SK-N-SH (cell line): Measurements from ENCODE around the gene NOTCH2. TPM values are rescaled to one million over a fixed set of nuclear protein-coding genes. Genes with fewer than 3 reads are reported as not detected.
"Not testable (repeated sequence)": the region's sequence is repeated elsewhere in the genome, so short reads cannot be mapped to it uniquely, and the experiment has no call there.

Source experiments
- CTCF ChIA-PET: fragments of 300-600, 350-600 bp; formaldehyde crosslinking; extraction: SDS; loops from one replicate; lab custom pipeline; 2021; lab: Yijun Ruan, JAX
- POLR2A ChIA-PET: fragments of 350-600 bp; sonication (Branson Sonifier 250); formaldehyde crosslinking; extraction: SDS; loops from one replicate; lab custom pipeline; 2020; ENCODE audit warnings: antibody characterized with exemption, inconsistent platforms; lab: Yijun Ruan, JAX
- DNase-seq: peaks from one replicate; pipeline ENCODE4 v3.0.0; 2012
- H2AFZ ChIP-seq: fragments of 200-600 bp; sonication (generic); 2 replicates; pipeline ENCODE4 v1.8.1; 2016; ENCODE audit warnings: antibody characterized with exemption, mild to moderate bottlenecking, low read depth
- H3F3A ChIP-seq: fragments of 200-600 bp; sonication (generic); replicated peaks from 2 replicates; pipeline ENCODE3; 2016; ENCODE audit warnings: antibody characterized with exemption, mild to moderate bottlenecking; ENCODE audit not compliant: insufficient read depth
- H3K27ac ChIP-seq, 2 experiments: fragments of 200-500 bp in 1 of 2; fragments of 200-600 bp in 1 of 2; sonication (Bioruptor generic) in 1 of 2; sonication (generic), shearing (Covaris generic) in 1 of 2; 2 replicates each; pipeline versions ENCODE4 v1.5.1 to v1.6.1; 2014 to 2016; ENCODE audit warnings: low read depth in 2 of 2, inconsistent platforms in 1 of 2, low read length in 1 of 2, mild to moderate bottlenecking in 1 of 2, mixed read lengths in 1 of 2
- H3K27me3 ChIP-seq: fragments of 200-600 bp; sonication (generic), shearing (Covaris generic); 2 replicates; pipeline ENCODE4 v1.6.1; 2016; ENCODE audit warnings: mixed run types; ENCODE audit not compliant: insufficient read depth
- H3K36me3 ChIP-seq, 2 experiments: fragments of 200-500 bp in 1 of 2; fragments of 200-600 bp in 1 of 2; sonication (Bioruptor generic) in 1 of 2; sonication (generic) in 1 of 2; replicated peaks in 1 of 2; 2 replicates each; pipeline versions ENCODE3 to v1.5.1; 2014 to 2016; ENCODE audit warnings: low read length in 1 of 2, mild to moderate bottlenecking in 1 of 2; ENCODE audit not compliant: insufficient read depth in 2 of 2, control insufficient read depth in 1 of 2
- H3K4me1 ChIP-seq, 2 experiments: fragments of 200-500 bp in 1 of 2; fragments of 200-600 bp in 1 of 2; sonication (Bioruptor generic) in 1 of 2; sonication (generic), shearing (Covaris generic) in 1 of 2; 2 replicates each; pipeline versions ENCODE4 v1.5.1 to v1.6.1; 2014 to 2016; ENCODE audit warnings: low read depth in 1 of 2, low read length in 1 of 2, mixed run types in 1 of 2; ENCODE audit not compliant: insufficient read depth in 2 of 2, control insufficient read depth in 1 of 2
- H3K4me2 ChIP-seq: fragments of 200-600 bp; sonication (generic), shearing (Covaris generic); 2 replicates; pipeline ENCODE4 v1.6.1; 2017; ENCODE audit warnings: mixed run types
- H3K4me3 ChIP-seq, 2 experiments: fragments of 200-500 bp in 1 of 2; fragments of 200-600 bp in 1 of 2; sonication (Bioruptor generic) in 1 of 2; sonication (generic), shearing (Covaris generic) in 1 of 2; 2 replicates each; pipeline versions ENCODE4 v1.5.1 to v1.8.1; 2014 to 2016; ENCODE audit warnings: low read depth in 2 of 2, inconsistent platforms in 1 of 2, low read length in 1 of 2, mild to moderate bottlenecking in 1 of 2, mixed read lengths in 1 of 2, moderate library complexity in 1 of 2
- H3K79me2 ChIP-seq: fragments of 200-600 bp; sonication (generic); 2 replicates; pipeline ENCODE4 v1.8.1; 2017; ENCODE audit warnings: mild to moderate bottlenecking; ENCODE audit not compliant: insufficient read depth
- H3K9ac ChIP-seq: fragments of 200-600 bp; sonication (generic); 2 replicates; pipeline ENCODE4 v1.6.1; 2017; ENCODE audit warnings: mixed run types
- H3K9me2 ChIP-seq: fragments of 200-600 bp; sonication (generic); 2 replicates; pipeline ENCODE4 v1.6.1; 2017; ENCODE audit warnings: mixed run types
- H3K9me3 ChIP-seq: fragments of 200-600 bp; sonication (generic); 2 replicates; pipeline ENCODE4 v1.6.1; 2017; ENCODE audit warnings: mixed run types, mild to moderate bottlenecking, moderate library complexity
- H4K20me1 ChIP-seq: fragments of 200-600 bp; sonication (generic); 2 replicates; pipeline ENCODE4 v1.6.1; 2017; ENCODE audit warnings: mild to moderate bottlenecking, mixed run types; ENCODE audit not compliant: insufficient read depth
- FOSL2 ChIP-seq: IDR thresholded peaks from 2 replicates; pipeline ENCODE4 v1.4.0; 2012; ENCODE audit warnings: low read depth, mild to moderate bottlenecking, moderate library complexity, borderline replicate concordance
- JUND ChIP-seq: IDR thresholded peaks from 2 replicates; pipeline ENCODE4 v1.4.0; 2012
- RXRA ChIP-seq: IDR thresholded peaks from 2 replicates; pipeline ENCODE4 v1.4.0; 2012; ENCODE audit warnings: low read depth, mild to moderate bottlenecking, borderline replicate concordance
- TCF12 ChIP-seq: IDR thresholded peaks from 2 replicates; pipeline ENCODE4 v1.4.0; 2012
- WGBS: methylation state at CpG from one replicate; pipeline ENCODE4 v1.1.6; 2017; ENCODE audit warnings: low lambda C conversion rate; 5-methylcytosine and 5-hydroxymethylcytosine counted together
- polyA plus RNA-seq, 3 experiments: library from polyadenylated mRNA; depleted of rRNA; stranded (reverse); fragments of >200 nt; gene quantifications; 2 replicates each; pipeline ENCODE4 v1.2.3, GENCODE V29; 2012

NOTCH2 gene
- polyA plus RNA-seq, 1 of the 3 experiments (the other 2 are of a cell fraction), result 23.0 TPM

DNA sequence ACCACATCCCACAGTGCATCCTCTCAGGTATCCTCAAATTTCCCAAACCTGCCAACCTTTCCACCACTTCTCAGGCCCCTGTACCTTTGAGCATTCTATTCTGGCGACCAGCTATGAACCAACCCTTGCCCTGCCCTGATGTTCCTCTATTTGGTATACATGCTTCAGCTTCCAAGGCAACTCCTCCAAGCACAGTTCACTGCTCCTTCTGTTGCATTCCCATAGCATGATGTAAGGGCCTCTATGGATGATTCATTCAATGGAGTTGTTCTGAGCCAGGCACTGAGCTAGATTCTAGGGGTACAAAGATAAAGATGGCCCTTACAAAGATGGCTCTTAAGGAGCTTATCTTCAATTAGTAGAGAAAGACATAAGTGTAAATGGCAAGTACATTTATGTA, 21.4 kb upstream of the NOTCH2 start:
- H2AFZ ChIP-seq, H3K79me2 ChIP-seq, H3F3A ChIP-seq, H3K4me2 ChIP-seq, H3K27me3 ChIP-seq, H3K9me3 ChIP-seq, H3K9me2 ChIP-seq, H4K20me1 ChIP-seq, H3K4me1 ChIP-seq, POLR2A ChIA-PET, H3K36me3 ChIP-seq, H3K4me3 ChIP-seq, DNase-seq, CTCF ChIA-PET: not testable (repeated sequence)
- peak; percentile 29; the same call in 1 of the 2 replicates for TF ChIP-seq JUND
- peak; percentile 42; the same call in 1 of the 2 replicates for TF ChIP-seq FOSL2
- WGBS, result no CpG with 5 or more reads among the region's 1 CpG
- Histone ChIP-seq H3K27ac (peak overlapping the region in 1 of 2 experiments; percentile 66; a peak in 2 of 4 replicates), H3K9ac (peak overlapping the region; percentile 44; the same call in 1 of the 2 replicates)

DNA sequence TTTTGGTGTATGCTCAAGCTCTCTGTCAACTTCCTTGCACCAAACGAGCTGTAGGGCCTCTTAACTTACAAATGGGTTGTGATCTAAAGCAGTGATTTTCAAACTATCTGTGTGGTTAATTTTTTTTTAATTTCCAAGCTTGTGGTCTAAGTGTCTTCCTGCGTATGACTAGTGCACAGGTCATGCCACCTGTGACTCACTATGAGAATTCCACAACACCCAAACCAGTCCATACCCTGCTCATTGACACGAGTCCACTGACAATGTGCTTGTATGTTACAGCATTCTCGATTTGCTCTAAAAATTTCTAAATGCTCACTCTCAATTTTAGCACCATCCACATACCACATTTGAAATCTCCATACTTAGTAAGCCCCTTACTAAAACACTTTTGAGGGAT, 18.5 kb upstream of the NOTCH2 start:
- WGBS, result 21% methylated on average over 3 of the region's 4 CpGs
- H3K9me3 ChIP-seq, H3K4me2 ChIP-seq, H3K79me2 ChIP-seq, H4K20me1 ChIP-seq, CTCF ChIA-PET, POLR2A ChIA-PET, H3K4me3 ChIP-seq, H3K36me3 ChIP-seq, H3K9me2 ChIP-seq, H3K27me3 ChIP-seq, DNase-seq, H3K4me1 ChIP-seq, H3F3A ChIP-seq, H2AFZ ChIP-seq, H3K9ac ChIP-seq: not testable (repeated sequence)
- 0 out of 4 replicates have a peak overlapping the region, but pooled peaks of 1 of the 2 experiments have one; percentile 28 for H3K27ac ChIP-seq
- TF ChIP-seq FOSL2 (peak; percentile 64; the same call in 1 of the 2 replicates), TCF12 (peak; percentile 31; the same call in 1 of the 2 replicates), RXRA (peak; percentile 43; the same call in 1 of the 2 replicates), JUND (peak; percentile 41; the same call in 1 of the 2 replicates)

DNA sequence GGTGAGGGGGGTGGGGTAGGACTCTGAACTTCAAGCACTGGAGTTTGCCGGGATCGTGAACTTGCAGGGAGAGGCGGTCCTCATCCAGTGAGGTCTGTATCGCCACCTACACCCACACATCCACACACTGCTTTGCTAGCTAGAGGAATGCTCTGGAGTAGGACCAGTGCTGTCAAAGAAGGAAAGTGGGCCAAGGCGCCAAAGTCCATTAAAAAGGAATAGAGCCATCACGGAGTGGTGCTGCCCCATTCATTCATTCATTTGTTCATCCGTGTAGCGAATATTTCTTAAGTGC, 405 bp upstream of the NOTCH2 start:
- H3K9ac ChIP-seq, H3K9me2 ChIP-seq, H3K27me3 ChIP-seq, H3K4me3 ChIP-seq, POLR2A ChIA-PET, H3K27ac ChIP-seq, H3K4me1 ChIP-seq, H3F3A ChIP-seq, H3K9me3 ChIP-seq, CTCF ChIA-PET, H2AFZ ChIP-seq, H3K36me3 ChIP-seq, DNase-seq, H3K4me2 ChIP-seq: not testable (repeated sequence)
- Histone ChIP-seq H3K79me2 (peaks cover 21% of the 10 kb centered on the region), H4K20me1 (peaks cover 16% of the 10 kb centered on the region)
- no CpG with 5 or more reads among the region's 8 CpGs for WGBS

DNA sequence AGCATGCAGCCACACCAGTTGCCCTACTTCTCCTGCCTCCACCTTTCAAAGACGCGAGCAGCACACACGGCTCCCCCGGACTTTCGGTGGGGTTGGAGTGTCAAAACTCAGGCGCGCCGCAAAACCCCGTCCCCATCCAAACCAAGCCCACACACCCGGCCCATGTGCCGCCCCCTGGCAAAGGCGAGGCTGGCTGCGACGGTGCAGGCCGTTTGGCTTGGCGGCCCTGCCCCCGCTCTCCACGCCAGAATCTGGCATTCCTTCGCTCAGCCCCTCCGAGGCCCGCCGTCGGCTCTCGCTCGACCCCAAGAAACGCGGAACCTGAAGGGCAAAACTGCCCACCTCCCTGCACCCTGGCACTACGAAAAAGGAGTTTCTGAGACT, 787 bp downstream of the NOTCH2 start:
- Histone ChIP-seq H3K27ac (peak overlapping the region in 1 of 2 experiments; percentile 55; a peak in 2 of 4 replicates), H3K4me2 (peak overlapping the region; percentile 69; the same call in 1 of the 2 replicates), H3K9ac (peak overlapping the region; percentile 89), H3K4me3 (peak overlapping the region; percentile 52 to 66), H3K79me2 (peaks cover 25% of the 10 kb centered on the region), H4K20me1 (peaks cover 16% of the 10 kb centered on the region)
- H3K9me3 ChIP-seq, POLR2A ChIA-PET, H3K27me3 ChIP-seq, H3F3A ChIP-seq, H3K4me1 ChIP-seq, H3K9me2 ChIP-seq, CTCF ChIA-PET, H2AFZ ChIP-seq, DNase-seq, H3K36me3 ChIP-seq: not testable (repeated sequence)
- no CpG with 5 or more reads among the region's 28 CpGs for WGBS

DNA sequence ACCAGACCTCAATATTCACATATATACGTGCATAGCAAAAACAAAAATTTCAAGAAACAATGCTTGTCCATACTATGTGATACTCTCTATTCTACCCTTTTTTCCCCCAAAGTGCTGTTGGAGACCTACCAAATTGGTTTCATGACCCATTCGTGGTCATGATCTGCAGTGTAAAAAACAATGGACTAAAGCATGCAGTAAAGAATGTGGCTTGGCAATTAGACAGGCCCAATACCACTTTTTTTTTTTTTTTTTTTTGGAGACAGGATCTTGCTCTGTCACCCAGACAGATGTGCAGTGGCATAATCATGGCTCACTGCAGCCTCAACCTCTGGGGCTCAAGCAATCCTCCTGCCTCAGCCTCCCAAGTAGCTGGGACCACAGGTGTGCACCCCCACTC, 21.3 kb downstream of the NOTCH2 start:
- POLR2A ChIA-PET, H4K20me1 ChIP-seq, H3K4me2 ChIP-seq, H3K9me3 ChIP-seq, H3K9me2 ChIP-seq, H3K27me3 ChIP-seq, H3K27ac ChIP-seq, DNase-seq, H3K36me3 ChIP-seq, H3K9ac ChIP-seq, CTCF ChIA-PET, H2AFZ ChIP-seq, H3K4me3 ChIP-seq, H3K79me2 ChIP-seq, H3F3A ChIP-seq, H3K4me1 ChIP-seq: not testable (repeated sequence)
- WGBS, result 87% methylated on average over 1 of the region's 2 CpGs

DNA sequence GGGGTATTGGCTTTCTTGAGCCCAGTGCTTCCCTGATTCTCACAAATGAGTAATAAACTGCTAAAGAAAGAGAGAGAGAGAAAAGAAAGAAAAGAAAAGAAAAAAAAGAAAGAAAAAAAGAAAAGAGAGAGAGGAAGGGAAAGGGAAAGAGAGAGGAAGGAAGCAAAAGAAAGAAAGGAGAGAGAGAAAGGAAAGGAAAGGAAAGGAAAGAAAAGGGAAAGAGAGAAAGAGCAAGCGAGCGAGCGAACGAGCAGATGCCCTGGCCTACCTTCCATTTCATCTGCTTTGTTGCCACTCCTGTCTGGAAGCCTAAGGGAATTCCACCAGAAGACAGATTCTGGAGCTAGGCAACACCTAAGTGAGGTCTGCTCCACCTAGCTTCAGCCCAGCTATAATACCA, 27.7 kb downstream of the NOTCH2 start:
- WGBS, result 92% methylated on average over 4 of the region's 4 CpGs
- H3F3A ChIP-seq, H3K9ac ChIP-seq, H3K36me3 ChIP-seq, H3K9me3 ChIP-seq, H3K27ac ChIP-seq, CTCF ChIA-PET, POLR2A ChIA-PET, H3K79me2 ChIP-seq, DNase-seq, H3K4me1 ChIP-seq, H2AFZ ChIP-seq, H3K4me2 ChIP-seq, H3K4me3 ChIP-seq, H3K9me2 ChIP-seq, H4K20me1 ChIP-seq, H3K27me3 ChIP-seq: not testable (repeated sequence)
